Spleen (tissue), 11 donors: Measurements from ENCODE around the gene ANKRD11. TPM values are rescaled to one million over a fixed set of nuclear protein-coding genes. Genes with fewer than 3 reads are reported as not detected.

Experiments
- DNase-seq: peaks from one replicate; pipeline ENCODE4 v3.0.0-alpha.2; 2020
- H3K27ac ChIP-seq, 8 donors: fragments of 200-600 bp; sonication (generic) in 7 of 8; 1 replicate in 4 of 8; 2 replicates in 4 of 8; pipeline versions ENCODE4 v1.5.0 to v1.8.0; 2016 to 2021; ENCODE audit warnings: inconsistent platforms in 4 of 8, mild to moderate bottlenecking in 4 of 8, moderate library complexity in 1 of 8
- H3K27me3 ChIP-seq, 7 donors: fragments of 200-600 bp; sonication (generic) in 6 of 7; replicated peaks in 1 of 7; 1 replicate in 4 of 7; 2 replicates in 3 of 7; pipeline versions ENCODE4 v1.5.0 to v1.8.0; 2016 to 2021; ENCODE audit warnings: inconsistent platforms in 3 of 7, mild to moderate bottlenecking in 1 of 7
- H3K36me3 ChIP-seq, 6 donors: fragments of 200-600 bp; sonication (generic) in 5 of 6; 1 replicate in 4 of 6; 2 replicates in 2 of 6; pipeline versions ENCODE4 v1.5.0 to v1.8.0; 2016 to 2021; ENCODE audit warnings: inconsistent platforms in 2 of 6
- H3K4me1 ChIP-seq, 6 donors: fragments of 200-600 bp; sonication (generic) in 5 of 6; 1 replicate in 3 of 6; 2 replicates in 3 of 6; pipeline versions ENCODE4 v1.5.0 to v1.8.0; 2016 to 2021; ENCODE audit warnings: inconsistent platforms in 3 of 6
- H3K4me3 ChIP-seq, 8 donors: fragments of 200-600 bp; sonication (generic) in 7 of 8; 1 replicate in 4 of 8; 2 replicates in 4 of 8; pipeline versions ENCODE4 v1.5.0 to v1.8.0; 2016 to 2021; ENCODE audit warnings: inconsistent platforms in 4 of 8, mild to moderate bottlenecking in 4 of 8, moderate library complexity in 2 of 8
- H3K9me3 ChIP-seq, 8 donors: fragments of 200-600 bp; sonication (generic) in 7 of 8; 1 replicate in 4 of 8; 2 replicates in 4 of 8; pipeline versions ENCODE4 v1.5.0 to v1.8.0; 2016 to 2021; ENCODE audit warnings: inconsistent platforms in 4 of 8
- POLR2A ChIP-seq, 3 donors: fragments of 450-650 bp; IDR thresholded peaks; one replicate each; pipeline ENCODE4 v1.5.1; 2017; ENCODE audit warnings: antibody characterized with exemption in 3 of 3, mild to moderate bottlenecking in 1 of 3
- POLR2AphosphoS5 ChIP-seq, 3 donors: sonication (generic); formaldehyde crosslinking; IDR thresholded peaks; one replicate each; pipeline ENCODE4 v1.5.1; 2017; ENCODE audit warnings: antibody characterized with exemption in 3 of 3
- whole genome bisulfite sequencing, 5 donors: extraction: QIAGEN DNeasy Blood & Tissue Kit in 3 of 5; methylation state at CpG; one replicate each; pipeline versions ENCODE4 v1.1.5 to v1.1.7; 2013 to 2018; 5-methylcytosine and 5-hydroxymethylcytosine counted together
- intact Hi-C: fragments of 100-400 bp; cut with DNase I; formaldehyde crosslinking; loops from one replicate; pipeline ENCODE4 v1.15.0; 2023; ENCODE audit warnings: low total_unique reads
- polyA plus RNA-seq, 3 donors: library from polyadenylated mRNA; stranded (reverse); fragments of 200-250 nt; gene quantifications; one replicate each; pipeline ENCODE4 v1.2.1, GENCODE V29; 2013
- total RNA-seq, 7 donors: library from RNA; depleted of rRNA in 3 of 7; stranded (reverse); fragments of >200 nt in 3 of 7; fragmentation: NEBNext Ultra II Directional in 4 of 7; extraction: Animal tissue kit (Norgen Biotek cat#: 25700) in 4 of 7; gene quantifications; one replicate each; pipeline versions ENCODE4 v1.1.0 to v1.2.1, GENCODE V29; 2016 to 2021
- TF ChIP-seq, protein P1 (sequence below), 11 experiments: fragments of 200-600 bp in 7 of 11; fragments of 450-650 bp in 4 of 11; sonication (generic) in 4 of 11; IDR thresholded peaks in 8 of 11; conservative IDR thresholded peaks in 3 of 11; 1 replicate in 7 of 11; 2 replicates in 4 of 11; pipeline versions ENCODE4 v1.4.0 to v1.8.0; 2016 to 2021; ENCODE audit warnings: antibody characterized with exemption in 11 of 11, inconsistent platforms in 4 of 11, mild to moderate bottlenecking in 1 of 11
- donor health status: healthy with polysubstance abuse.
- donor health status: DM: no; HTN: no; CAD: no; lungs with moderate emphysema.
- donor health status: DM: no; HTN: no; CAD: no.
- donor health status: Bipolar disorder and iron deficiency.
- donor health status: healthy.
- donor health status: DM: no; HTN: no; CAD: no.
- donor health status: DM: yes; HTN: yes; CAD: no.

Gene ANKRD11
- total and polyA plus RNA-seq, 10 donors: 29.0 to 203 (median 128) TPM

DNA sequence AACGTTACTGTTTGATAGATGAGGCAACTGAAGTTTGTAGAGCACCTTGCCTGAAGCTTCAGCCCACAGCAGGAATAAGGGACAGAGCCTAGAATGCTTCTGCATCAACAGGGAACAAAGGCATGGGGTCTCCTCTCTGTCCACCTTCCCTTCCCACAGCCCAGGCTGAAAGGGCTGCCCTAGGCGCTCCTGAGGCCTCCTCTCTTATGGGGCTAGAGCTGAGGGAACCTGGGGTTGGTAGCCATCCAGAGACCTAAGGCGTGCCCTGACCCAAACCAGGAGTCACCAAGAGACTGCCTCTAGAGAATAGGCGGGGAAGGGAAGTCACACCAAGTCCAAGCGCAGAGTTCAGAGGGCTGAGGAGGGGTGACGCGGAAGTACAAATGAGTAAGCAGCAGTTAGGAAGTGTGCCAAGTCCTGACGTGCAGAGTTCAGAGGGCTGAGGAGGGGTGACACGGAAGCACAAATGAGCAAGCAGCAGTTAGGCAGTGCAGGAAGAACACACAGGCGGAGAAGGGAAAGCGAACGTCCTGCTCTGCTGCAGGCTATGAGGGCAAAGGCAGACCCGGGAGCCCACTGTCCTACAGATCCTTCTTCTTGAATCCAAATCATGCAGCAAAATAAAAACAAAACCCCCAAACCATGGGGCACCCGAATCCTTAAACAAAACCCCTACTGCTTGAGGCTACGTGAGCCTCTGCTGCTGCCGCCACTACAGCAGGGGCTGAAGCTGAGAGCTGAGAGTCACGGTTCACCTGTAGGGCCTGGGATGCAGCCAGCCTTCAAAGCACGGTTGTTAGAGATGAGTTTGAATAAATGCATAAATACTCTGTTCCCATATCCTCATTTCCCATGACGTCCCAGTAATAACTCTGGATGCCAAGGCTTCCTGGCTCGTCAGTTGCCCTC is 15.1 kb upstream of the ANKRD11 start:
- H3K27me3 ChIP-seq: no peaks in the 10 kb centered on the region
- peaks cover 23 to 56% (median 48%) of the 10 kb centered on the region in 6 donors for H3K4me1 ChIP-seq
- H3K9me3 ChIP-seq: no peaks in the 10 kb centered on the region
- H3K4me3 ChIP-seq: peak overlapping the region in 6 of 8 donors; percentile 9 to 62 (median 23)
- peak; percentile 95 for DNase-seq
- 16 to 22% (median 20%) methylated on average over 20 of the region's 20 CpGs for WGBS, 5 donors
- intact Hi-C loops: no loop called here
- TF ChIP-seq POLR2A (IDR thresholded peaks at IDR 0.05): peak in 1 of 3 donors; percentile 53
- TF ChIP-seq POLR2AphosphoS5 (IDR thresholded peaks at IDR 0.05): peak; percentile 63 to 97 (median 90)
- TF ChIP-seq, protein P1, sequence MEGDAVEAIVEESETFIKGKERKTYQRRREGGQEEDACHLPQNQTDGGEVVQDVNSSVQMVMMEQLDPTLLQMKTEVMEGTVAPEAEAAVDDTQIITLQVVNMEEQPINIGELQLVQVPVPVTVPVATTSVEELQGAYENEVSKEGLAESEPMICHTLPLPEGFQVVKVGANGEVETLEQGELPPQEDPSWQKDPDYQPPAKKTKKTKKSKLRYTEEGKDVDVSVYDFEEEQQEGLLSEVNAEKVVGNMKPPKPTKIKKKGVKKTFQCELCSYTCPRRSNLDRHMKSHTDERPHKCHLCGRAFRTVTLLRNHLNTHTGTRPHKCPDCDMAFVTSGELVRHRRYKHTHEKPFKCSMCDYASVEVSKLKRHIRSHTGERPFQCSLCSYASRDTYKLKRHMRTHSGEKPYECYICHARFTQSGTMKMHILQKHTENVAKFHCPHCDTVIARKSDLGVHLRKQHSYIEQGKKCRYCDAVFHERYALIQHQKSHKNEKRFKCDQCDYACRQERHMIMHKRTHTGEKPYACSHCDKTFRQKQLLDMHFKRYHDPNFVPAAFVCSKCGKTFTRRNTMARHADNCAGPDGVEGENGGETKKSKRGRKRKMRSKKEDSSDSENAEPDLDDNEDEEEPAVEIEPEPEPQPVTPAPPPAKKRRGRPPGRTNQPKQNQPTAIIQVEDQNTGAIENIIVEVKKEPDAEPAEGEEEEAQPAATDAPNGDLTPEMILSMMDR (IDR thresholded peaks at IDR 0.05 in 8 of 11, conservative IDR thresholded peaks at IDR 0.05 in 3 of 11): no peak
- peak overlapping the region; percentile 83 to 97 (median 92) for H3K27ac ChIP-seq
- peaks cover 0 to 3% (median 1%) of the 10 kb centered on the region in 6 donors for H3K36me3 ChIP-seq

DNA sequence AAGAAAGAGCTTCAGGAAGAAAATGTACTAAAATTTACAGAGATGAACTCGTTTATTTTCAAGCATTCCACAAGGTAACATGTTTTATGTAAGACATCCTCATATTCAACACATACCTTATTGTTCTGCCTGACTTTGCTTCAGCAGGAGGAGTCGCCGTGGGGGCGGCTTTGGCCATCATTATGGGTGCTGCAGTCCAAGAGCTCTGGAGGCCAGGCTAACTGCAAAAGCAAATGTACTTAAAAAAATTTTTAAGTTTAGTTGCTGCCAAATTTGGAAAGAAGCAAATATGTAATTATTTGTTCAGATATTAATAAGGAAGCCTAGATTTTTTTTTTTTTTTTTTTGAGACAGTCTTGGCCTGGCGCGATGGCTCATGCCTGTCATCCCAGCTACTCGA is 13.7 kb upstream of the ANKRD11 start:
- Histone ChIP-seq H3K36me3 (peaks cover 0 to 4% (median under 1%) of the 10 kb centered on the region in 6 donors), H3K27me3 (no peaks in the 10 kb centered on the region), H3K4me1 (peaks cover 16 to 43% (median 37%) of the 10 kb centered on the region in 6 donors), H3K27ac (peak overlapping the region in 1 of 8 donors; percentile 96), H3K9me3 (no peaks in the 10 kb centered on the region), H3K4me3 (no peak overlapping the region)
- WGBS, 5 donors: 83 to 94% (median 88%) methylated on average over 7 of the region's 7 CpGs
- intact Hi-C loops: no loop called here
- DNase-seq: no peak
- no peak for TF ChIP-seq POLR2AphosphoS5 (IDR thresholded peaks at IDR 0.05)
- no peak for TF ChIP-seq POLR2A (IDR thresholded peaks at IDR 0.05)
- TF ChIP-seq, protein P1 (IDR thresholded peaks at IDR 0.05 in 8 of 11, conservative IDR thresholded peaks at IDR 0.05 in 3 of 11): no peak

DNA sequence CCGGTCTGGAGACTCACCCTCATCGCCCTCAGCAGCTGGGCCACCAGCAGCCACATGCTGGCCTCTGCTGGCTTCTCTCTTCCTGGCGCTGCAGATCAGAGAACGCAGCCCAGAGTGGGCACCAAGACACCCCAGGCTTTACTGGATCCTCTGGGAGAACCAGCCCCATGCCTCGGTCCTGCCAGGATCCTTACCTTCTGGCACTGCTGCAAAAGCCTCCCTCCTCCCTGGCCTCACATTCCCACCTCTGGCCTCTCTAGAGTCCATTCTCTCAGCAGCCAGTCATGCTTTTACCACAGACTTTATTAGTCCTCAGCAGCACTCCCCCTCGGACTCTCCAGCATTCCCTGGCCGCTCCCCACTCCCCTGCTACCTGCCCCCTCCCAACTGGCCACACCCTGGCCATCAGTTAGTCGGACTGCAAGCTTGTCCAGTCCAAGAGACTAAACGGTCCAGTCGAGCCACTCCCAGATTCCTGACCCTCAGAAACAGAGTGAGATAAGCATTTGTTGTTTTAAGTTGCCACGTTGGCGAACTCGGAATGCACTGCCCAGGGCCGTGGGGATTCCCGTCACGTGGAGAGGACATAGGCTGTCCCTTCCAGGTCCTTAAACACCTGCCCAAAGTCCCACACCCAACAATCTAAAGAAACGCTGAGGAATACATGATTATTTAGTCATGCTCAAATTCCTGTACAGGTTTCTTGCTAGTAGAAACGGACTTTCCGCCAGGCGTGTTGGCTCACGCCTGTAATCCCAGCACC is 11.9 kb upstream of the ANKRD11 start:
- no peak for TF ChIP-seq POLR2AphosphoS5 (IDR thresholded peaks at IDR 0.05)
- Histone ChIP-seq H3K27me3 (no peaks in the 10 kb centered on the region), H3K9me3 (no peaks in the 10 kb centered on the region), H3K4me3 (no peak overlapping the region), H3K36me3 (peaks cover 0 to 11% (median 3%) of the 10 kb centered on the region in 6 donors), H3K27ac (no peak overlapping the region), H3K4me1 (peaks cover 16 to 33% (median 26%) of the 10 kb centered on the region in 6 donors)
- no peak for DNase-seq
- WGBS, 5 donors: 72 to 81% (median 76%) methylated on average over 21 of the region's 21 CpGs
- intact Hi-C loops: no loop called here

DNA sequence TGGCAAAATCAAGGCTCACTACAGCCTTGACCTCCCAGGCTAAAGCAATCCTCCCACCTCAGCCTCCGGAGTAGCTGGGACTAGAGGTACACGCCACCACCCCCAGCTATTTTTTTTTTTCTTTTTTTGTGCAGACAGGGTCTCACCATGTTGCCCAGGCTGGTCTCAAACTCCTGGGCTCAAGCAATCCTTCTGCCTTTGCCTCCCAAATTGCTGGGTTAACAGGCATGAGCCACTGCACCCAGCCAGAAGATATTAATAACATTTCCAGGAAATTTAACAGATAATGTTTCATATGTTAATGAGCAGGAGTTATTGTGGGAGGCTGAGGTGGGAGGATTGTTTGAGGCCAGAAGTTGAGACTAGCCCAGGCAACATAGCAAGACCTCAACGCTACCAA is 9.4 kb upstream of the ANKRD11 start:
- no peak for DNase-seq
- H3K9me3 ChIP-seq: no peaks in the 10 kb centered on the region
- no peak overlapping the region for H3K27ac ChIP-seq
- H3K27me3 ChIP-seq: no peaks in the 10 kb centered on the region
- TF ChIP-seq POLR2AphosphoS5 (IDR thresholded peaks at IDR 0.05) (no peak), POLR2A (IDR thresholded peaks at IDR 0.05) (no peak)
- TF ChIP-seq, protein P1 (IDR thresholded peaks at IDR 0.05 in 8 of 11, conservative IDR thresholded peaks at IDR 0.05 in 3 of 11): no peak
- intact Hi-C loops: no loop called here
- peaks cover 0 to 15% (median 3%) of the 10 kb centered on the region in 6 donors for H3K36me3 ChIP-seq
- H3K4me3 ChIP-seq: no peak overlapping the region
- peaks cover 0 to 15% (median 2%) of the 10 kb centered on the region in 6 donors for H3K4me1 ChIP-seq
- WGBS, 5 donors: 92 to 95% (median 93%) methylated on average over 3 of the region's 3 CpGs
